ENCODE data around the gene PI16.

The PI16 gene

DNA sequence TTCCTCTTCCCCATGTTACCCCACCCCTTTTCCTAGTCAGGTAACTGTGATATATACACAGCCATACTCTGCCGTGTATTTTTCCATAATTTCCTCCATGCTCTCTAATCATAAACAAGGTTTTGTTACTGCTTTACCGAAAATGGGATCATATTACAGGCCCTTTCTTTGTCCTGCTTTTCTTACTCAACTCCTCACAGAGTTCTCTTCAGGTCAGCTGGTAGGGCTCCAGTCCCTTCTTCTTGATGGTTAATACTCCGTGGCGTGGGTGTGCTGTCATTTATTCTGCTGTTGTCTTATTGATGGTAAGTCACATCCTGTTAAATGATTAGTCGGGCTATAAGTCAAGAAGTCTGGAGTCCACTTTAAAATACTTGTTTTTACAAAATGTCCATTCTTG, 24.9 kb upstream of the PI16 start:
- Histone ChIP-seq H3K9me3 (ENCODE audit: severe bottlenecking) (no peaks in the 10 kb centered on the region), H3K4me3 (ENCODE audit: low read depth, low read length) (no peak overlapping the region), H3K27ac (no peak overlapping the region), H3K36me3 (no peaks in the 10 kb centered on the region), H3K27me3 (ENCODE audit: insufficient read depth, low read depth, severe bottlenecking) (no peaks in the 10 kb centered on the region)
- DNase-seq: no peak
- TF ChIP-seq, protein P1, sequence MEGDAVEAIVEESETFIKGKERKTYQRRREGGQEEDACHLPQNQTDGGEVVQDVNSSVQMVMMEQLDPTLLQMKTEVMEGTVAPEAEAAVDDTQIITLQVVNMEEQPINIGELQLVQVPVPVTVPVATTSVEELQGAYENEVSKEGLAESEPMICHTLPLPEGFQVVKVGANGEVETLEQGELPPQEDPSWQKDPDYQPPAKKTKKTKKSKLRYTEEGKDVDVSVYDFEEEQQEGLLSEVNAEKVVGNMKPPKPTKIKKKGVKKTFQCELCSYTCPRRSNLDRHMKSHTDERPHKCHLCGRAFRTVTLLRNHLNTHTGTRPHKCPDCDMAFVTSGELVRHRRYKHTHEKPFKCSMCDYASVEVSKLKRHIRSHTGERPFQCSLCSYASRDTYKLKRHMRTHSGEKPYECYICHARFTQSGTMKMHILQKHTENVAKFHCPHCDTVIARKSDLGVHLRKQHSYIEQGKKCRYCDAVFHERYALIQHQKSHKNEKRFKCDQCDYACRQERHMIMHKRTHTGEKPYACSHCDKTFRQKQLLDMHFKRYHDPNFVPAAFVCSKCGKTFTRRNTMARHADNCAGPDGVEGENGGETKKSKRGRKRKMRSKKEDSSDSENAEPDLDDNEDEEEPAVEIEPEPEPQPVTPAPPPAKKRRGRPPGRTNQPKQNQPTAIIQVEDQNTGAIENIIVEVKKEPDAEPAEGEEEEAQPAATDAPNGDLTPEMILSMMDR (IDR thresholded peaks at IDR 0.05; ENCODE audit: low read depth, low read length): no peak

DNA sequence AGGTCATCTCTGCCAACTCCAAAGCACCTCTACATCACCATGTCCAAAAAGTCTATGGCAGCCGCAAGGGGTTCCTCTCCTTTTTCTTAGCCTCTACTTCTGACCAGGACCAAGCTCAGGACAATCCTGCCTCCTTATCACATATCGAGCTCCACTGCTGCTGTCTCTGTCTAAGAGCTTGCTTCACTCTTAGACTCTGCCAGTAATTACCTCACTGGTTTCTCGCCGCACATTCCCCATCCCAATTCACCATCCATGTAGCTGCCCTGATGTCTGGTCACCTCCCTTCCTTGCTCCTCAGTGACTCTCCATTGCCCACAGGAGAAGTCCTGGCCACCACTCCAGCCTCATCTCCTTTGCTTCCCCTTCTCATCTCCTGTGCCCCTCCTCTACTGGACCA, 24.1 kb upstream of the PI16 start:
- TF ChIP-seq, protein P1 (IDR thresholded peaks at IDR 0.05; ENCODE audit: low read depth, low read length): no peak

DNA sequence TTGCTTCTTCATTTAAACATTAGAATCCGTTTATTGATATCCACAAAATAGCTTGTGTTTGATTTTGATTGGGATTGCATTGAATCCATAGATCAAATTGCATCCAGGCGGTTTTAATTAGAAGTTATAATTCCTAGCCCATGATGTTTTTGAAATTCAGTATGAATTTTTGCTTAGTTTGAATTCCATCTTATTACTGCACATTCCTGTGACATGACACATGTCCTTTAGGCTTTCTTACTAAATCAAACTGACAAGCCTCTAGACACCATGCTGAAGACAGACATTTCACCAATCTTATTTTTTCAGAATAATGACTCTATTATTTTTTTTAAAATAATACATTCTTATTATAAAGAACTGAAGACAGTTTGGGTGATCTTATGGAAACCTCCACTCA, 21.4 kb upstream of the PI16 start:
- no peaks in the 10 kb centered on the region for H3K36me3 ChIP-seq
- H3K27ac ChIP-seq: no peak overlapping the region
- H3K9me3 ChIP-seq (ENCODE audit: severe bottlenecking): no peaks in the 10 kb centered on the region
- TF ChIP-seq, protein P1 (IDR thresholded peaks at IDR 0.05; ENCODE audit: low read depth, low read length): no peak
- H3K4me3 ChIP-seq (ENCODE audit: low read depth, low read length): no peak overlapping the region
- H3K27me3 ChIP-seq (ENCODE audit: insufficient read depth, low read depth, severe bottlenecking): no peaks in the 10 kb centered on the region
- no peak for DNase-seq

More for the DNA sequence above, 24.1 kb upstream of the PI16 start:
- no peak overlapping the region for H3K4me3 ChIP-seq (ENCODE audit: low read depth, low read length)
- H3K36me3 ChIP-seq: no peaks in the 10 kb centered on the region
- H3K9me3 ChIP-seq (ENCODE audit: severe bottlenecking): no peaks in the 10 kb centered on the region
- no peak for DNase-seq
- H3K27me3 ChIP-seq (ENCODE audit: insufficient read depth, low read depth, severe bottlenecking): no peaks in the 10 kb centered on the region
- no peak overlapping the region for H3K27ac ChIP-seq

DNA sequence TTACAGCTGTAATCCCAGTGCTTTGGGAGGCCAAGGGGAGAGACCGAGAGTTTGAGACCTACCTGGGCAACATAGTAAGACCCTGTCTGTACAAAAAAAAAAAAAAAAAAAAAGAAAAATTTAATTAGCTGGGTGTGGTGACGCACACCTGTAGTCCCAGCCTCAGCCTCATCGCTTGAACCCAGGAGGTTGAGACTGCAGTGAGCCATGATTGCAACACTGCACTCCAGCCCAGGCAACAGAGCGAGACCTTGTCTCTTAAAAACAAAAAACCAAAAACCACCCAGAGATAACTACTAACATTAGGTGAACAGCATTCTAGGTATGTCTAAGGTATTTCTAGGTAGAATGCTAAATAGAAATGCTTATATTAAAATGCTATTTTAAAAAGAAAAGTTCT, 21.0 kb upstream of the PI16 start:
- Histone ChIP-seq H3K36me3 (no peaks in the 10 kb centered on the region), H3K27me3 (ENCODE audit: insufficient read depth, low read depth, severe bottlenecking) (no peaks in the 10 kb centered on the region), H3K27ac (no peak overlapping the region), H3K4me3 (ENCODE audit: low read depth, low read length) (no peak overlapping the region), H3K9me3 (ENCODE audit: severe bottlenecking) (no peaks in the 10 kb centered on the region)
- TF ChIP-seq, protein P1 (IDR thresholded peaks at IDR 0.05; ENCODE audit: low read depth, low read length): no peak
- no peak for DNase-seq

- no peak overlapping the region for H3K4me3 ChIP-seq (ENCODE audit: low read depth, low read length)
- no peak for DNase-seq
Measured at GRCh38 chr6:36934901-36935300, 19.6 kb upstream of the PI16 start.

GRCh38 chr6:36936824-36937223, 17.7 kb upstream of the PI16 start:
- Histone ChIP-seq H3K9me3 (ENCODE audit: severe bottlenecking) (peaks cover 5% of the 10 kb centered on the region), H3K27ac (no peak overlapping the region), H3K36me3 (no peaks in the 10 kb centered on the region), H3K27me3 (ENCODE audit: insufficient read depth, low read depth, severe bottlenecking) (no peaks in the 10 kb centered on the region), H3K4me3 (ENCODE audit: low read depth, low read length) (no peak overlapping the region)
- DNase-seq: no peak
- TF ChIP-seq, protein P1 (IDR thresholded peaks at IDR 0.05; ENCODE audit: low read depth, low read length): no peak

More at GRCh38 chr6:36934901-36935300, 19.6 kb upstream of the PI16 start:
- H3K27me3 ChIP-seq (ENCODE audit: insufficient read depth, low read depth, severe bottlenecking): no peaks in the 10 kb centered on the region
- no peaks in the 10 kb centered on the region for H3K36me3 ChIP-seq
- TF ChIP-seq, protein P1 (IDR thresholded peaks at IDR 0.05; ENCODE audit: low read depth, low read length): no peak
- H3K27ac ChIP-seq: no peak overlapping the region
- no peaks in the 10 kb centered on the region for H3K9me3 ChIP-seq (ENCODE audit: severe bottlenecking)

All from WERI-Rb-1 (cell line).